GM12878 (cell line): ENCODE measurements around the gene DAD1. TPM values are rescaled to one million over a fixed set of nuclear protein-coding genes. Genes with fewer than 3 reads are reported as not detected.
A peak's percentile ranks its signal among the peaks of the same experiment; 100 is the strongest.

Experiments used
- ATAC-seq: fragments of 200-7000 bp; cut with Tn5 transposase; 3 replicates; pipeline ENCODE4 v1.9.1; 2020; ENCODE audit warnings: mild to moderate bottlenecking, moderate library complexity
- BruUV-seq: library from RNA; stranded (reverse); fragments of 400-500 nt; replicated peaks from 2 replicates; lab custom pipeline; 2021; lab: Mats Ljungman, UMichigan
- CTCF ChIA-PET: fragments of 300-600 bp; sonication (Branson Sonifier 250); formaldehyde crosslinking; extraction: SDS; loops from one replicate; lab custom pipeline; 2021; ENCODE audit warnings: inconsistent platforms; lab: Yijun Ruan, JAX
- POLR2A ChIA-PET: fragments of 350-600 bp; formaldehyde crosslinking; extraction: SDS; loops from one replicate; lab custom pipeline; 2021; ENCODE audit warnings: inconsistent platforms; lab: Charles Lee
- RAD21 ChIA-PET: fragments of 300-600 bp; sonication (Branson Sonifier 250); formaldehyde crosslinking; loops from one replicate; lab custom pipeline; 2023; ENCODE audit warnings: antibody characterized with exemption; ENCODE audit not compliant: unreplicated experiment; lab: Charles Lee
- SMC1A ChIA-PET: fragments of 300-600 bp; sonication (Branson Sonifier 250); formaldehyde crosslinking; loops from one replicate; lab custom pipeline; 2023; ENCODE audit not compliant: unreplicated experiment, uncharacterized antibody; lab: Charles Lee
- DNase-seq: peaks from one replicate; pipeline ENCODE4 v3.0.0-alpha.2; 2011; ENCODE audit warnings: low read depth, low spot score
- FAIRE-seq: peaks from 3 replicates; lab custom pipeline; 2011; peaks lifted over from hg19 to GRCh38; lab: Jason Lieb, UNC
- H2AFZ ChIP-seq: 2 replicates; pipeline ENCODE4 v1.6.0; 2011; ENCODE audit warnings: low read depth, low read length, control low read depth; ENCODE audit not compliant: control insufficient read depth
- H3K27ac ChIP-seq: 2 replicates; pipeline ENCODE4 v1.5.1; 2011; ENCODE audit warnings: control low read depth; ENCODE audit not compliant: control insufficient read depth, insufficient read depth
- H3K27me3 ChIP-seq, 2 experiments: replicated peaks in 1 of 2; 2 replicates each; pipeline versions ENCODE4 v1.6.0 to v1.6.1; 2011; ENCODE audit warnings: low read length in 1 of 2; ENCODE audit not compliant: control insufficient read depth in 2 of 2, insufficient read depth in 2 of 2
- H3K36me3 ChIP-seq, 2 experiments: 2 replicates each; pipeline ENCODE4 v1.5.1; 2011; ENCODE audit warnings: low read length in 1 of 2; ENCODE audit not compliant: control insufficient read depth in 2 of 2, insufficient read depth in 2 of 2
- H3K4me1 ChIP-seq: 2 replicates; pipeline ENCODE4 v1.6.1; 2011; ENCODE audit warnings: mild to moderate bottlenecking, low read length, moderate library complexity, mixed read lengths; ENCODE audit not compliant: control insufficient read depth, insufficient read depth
- H3K4me2 ChIP-seq: 2 replicates; pipeline ENCODE4 v1.6.0; 2011; ENCODE audit warnings: control low read depth; ENCODE audit not compliant: control insufficient read depth, insufficient read depth
- H3K4me3 ChIP-seq: fragments of 200-600 bp; sonication (generic); 2 replicates; pipeline ENCODE4 v1.5.1; 2016
- H3K79me2 ChIP-seq: 2 replicates; pipeline ENCODE4 v1.6.0; 2011; ENCODE audit warnings: low read length; ENCODE audit not compliant: control insufficient read depth, insufficient read depth
- H3K9ac ChIP-seq: 2 replicates; pipeline ENCODE4 v1.8.0; 2011; ENCODE audit warnings: low read length, control low read depth, mixed read lengths; ENCODE audit not compliant: control insufficient read depth, insufficient read depth
- H3K9me3 ChIP-seq: replicated peaks from 3 replicates; pipeline ENCODE4 v1.5.1; 2011; ENCODE audit warnings: mild to moderate bottlenecking, low read length; ENCODE audit not compliant: control insufficient read depth, insufficient read depth
- H4K20me1 ChIP-seq: 2 replicates; pipeline ENCODE4 v1.6.0; 2011; ENCODE audit not compliant: control insufficient read depth, insufficient read depth
- EGR1 ChIP-seq, 2 experiments: IDR thresholded peaks; 1 replicate in 1 of 2; 2 replicates in 1 of 2; pipeline ENCODE4 v1.6.1; 2011 to 2012; ENCODE audit warnings: low read depth in 2 of 2, low read length in 2 of 2, borderline replicate concordance in 1 of 2, mild to moderate bottlenecking in 1 of 2, moderate library complexity in 1 of 2
- IKZF2 ChIP-seq, 2 experiments: fragments of 450-650 bp; IDR thresholded peaks; 2 replicates each; pipeline ENCODE4 v1.6.1; 2017; ENCODE audit warnings: mild to moderate bottlenecking in 2 of 2, moderate library complexity in 2 of 2
- MEF2A ChIP-seq: IDR thresholded peaks from 2 replicates; pipeline ENCODE4 v1.6.1; 2011; ENCODE audit warnings: low read depth, mild to moderate bottlenecking, low read length, moderate library complexity; ENCODE audit not compliant: insufficient read depth
- NFYA ChIP-seq: IDR thresholded peaks from 2 replicates; pipeline ENCODE4 v1.6.1; 2011; ENCODE audit warnings: low read depth, mild to moderate bottlenecking, low read length, improper control_type of control experiment, borderline replicate concordance
- STAT1 ChIP-seq: fragments of 450-650 bp; conservative IDR thresholded peaks from 2 replicates; pipeline ENCODE4 v1.6.1; 2014; ENCODE audit warnings: antibody characterized with exemption, mild to moderate bottlenecking
- WGBS: methylation state at CpG from one replicate; pipeline ENCODE4 v1.1.6; 2016; ENCODE audit warnings: low lambda C conversion rate; ENCODE audit not compliant: insufficient replicate concordance, insufficient coverage; ENCODE audit errors: missing lambda C conversion rate; 5-methylcytosine and 5-hydroxymethylcytosine counted together
- in situ Hi-C: fragments of 300-500 bp; cut with MboI; formaldehyde crosslinking; loops from 9 replicates; pipeline ENCODE4 v1.14.3; 2018; ENCODE audit warnings: mixed read lengths
- intact Hi-C: fragments of 100-400 bp; cut with micrococcal nuclease; formaldehyde crosslinking; loops from one replicate; pipeline ENCODE4 v1.14.2; 2022; ENCODE audit not compliant: unreplicated experiment
- polyA plus RNA-seq, 11 experiments: library from polyadenylated mRNA; depleted of rRNA in 4 of 11; unstranded in 6 of 11; stranded (reverse) in 5 of 11; fragments of >200 nt; fragmentation: Nextera tagmentation in 4 of 11; fragmentation: Illumina TruSeq in 1 of 11; extraction: Ambion mirVana in 4 of 11; extraction: Trizol in 1 of 11; gene quantifications; 1 replicate in 1 of 11; 2 replicates in 10 of 11; pipeline versions ENCODE4 v1.2.1 to v1.2.3, GENCODE V29; 2011 to 2016; ENCODE audit warnings: inconsistent platforms in 2 of 11, missing spikeins in 2 of 11, low read depth in 1 of 11
- total RNA-seq, 4 experiments: library from RNA; depleted of rRNA in 3 of 4; stranded (reverse); fragments of >200 nt in 3 of 4; fragmentation: Illumina TruSeq in 1 of 4; extraction: Trizol in 1 of 4; gene quantifications; 2 replicates each; pipeline versions ENCODE4 v1.2.1 to v1.2.3, GENCODE V29; 2013 to 2021
- TF ChIP-seq, protein P1 (sequence below): fragments of 450-650 bp; IDR thresholded peaks from 2 replicates; pipeline ENCODE4 v1.6.1; 2017; ENCODE audit warnings: mild to moderate bottlenecking, moderate library complexity
- TF ChIP-seq, protein P2 (sequence below), 3 experiments: IDR thresholded peaks in 2 of 3; conservative IDR thresholded peaks in 1 of 3; 2 replicates each; pipeline ENCODE4 v1.5.1; 2011; ENCODE audit warnings: low read depth in 3 of 3, low read length in 3 of 3, mild to moderate bottlenecking in 3 of 3, control low read depth in 2 of 3, moderate library complexity in 2 of 3, inconsistent platforms in 1 of 3, mixed read lengths in 1 of 3; ENCODE audit not compliant: control insufficient read depth in 2 of 3, insufficient read depth in 1 of 3; ENCODE audit errors: extremely low read depth in 1 of 3
- TF ChIP-seq, protein P3 (sequence below): fragments of 450-650 bp; IDR thresholded peaks from 2 replicates; pipeline ENCODE4 v1.6.1; 2017; ENCODE audit warnings: borderline replicate concordance

DAD1 gene
- total and polyA plus RNA-seq, 10 of the 15 experiments (the other 5 are each of a cell fraction or from before 2014, with no cell fraction given), result 161 to 920 (median 319) TPM

DNA sequence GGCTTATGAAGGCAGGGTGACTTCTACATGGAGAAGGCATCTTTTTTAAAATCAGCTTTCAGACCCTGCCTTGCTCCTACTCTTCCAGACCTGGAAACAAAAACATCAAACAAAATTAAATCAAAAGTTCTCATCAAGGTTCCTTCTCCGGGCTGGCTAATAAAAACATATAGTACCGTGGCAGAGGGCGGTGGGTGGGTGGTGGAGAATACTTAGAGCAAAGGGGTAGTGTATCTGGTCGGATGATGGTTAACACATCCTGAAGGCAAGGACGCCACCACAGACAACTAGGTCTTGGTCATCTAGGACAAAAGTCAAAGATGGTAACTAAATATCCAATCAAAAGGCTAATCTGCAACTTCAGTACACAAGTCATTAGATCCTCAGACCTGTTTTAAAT lies 1.8 kb downstream of the DAD1 start:
- no peak for DNase-seq

More for the DNA sequence above, 1.8 kb downstream of the DAD1 start:
- Histone ChIP-seq H3K4me1 (peaks cover 29% of the 10 kb centered on the region), H3K4me3 (peak overlapping the region; percentile 92), H3K79me2 (peaks cover 57% of the 10 kb centered on the region), H3K27ac (no peak overlapping the region), H3K9me3 (no peaks in the 10 kb centered on the region), H3K36me3 (peaks cover 0 to 14% of the 10 kb centered on the region in 2 experiments; a peak in 1 of 4 replicates), H3K9ac (peak overlapping the region; percentile 26; the same call in 1 of the 2 replicates), H3K4me2 (peak overlapping the region; percentile 91), H3K27me3 (no peaks in the 10 kb centered on the region), H2AFZ (no peak overlapping the region), H4K20me1 (no peaks in the 10 kb centered on the region)
- CTCF ChIA-PET, result interaction anchor here (1.3 to 6.4 kb wide), 4 partner anchors 12 to 209 kb away, joined by 3 to 58 read pairs (median 30); partner anchors contain the start of gene ABHD4
- POLR2A ChIA-PET, result interaction anchor here (1.1 to 8.1 kb wide), 2 partner anchors 12 to 16 kb away, joined by 4 to 91 read pairs; partner anchors contain the start of gene ABHD4
- intact Hi-C loops, result loop anchor here (5.0 kb wide), 3 partner anchors 65 to 180 kb away; partner anchors contain the start of gene OXA1L
- TF ChIP-seq NFYA (no peak), STAT1 (no peak), IKZF2 (IDR thresholded peaks at IDR 0.05) (no peak), MEF2A (no peak), EGR1 (IDR thresholded peaks at IDR 0.05; ENCODE audit: borderline replicate concordance in 1 of 2, low read depth in 2 of 2, low read length in 2 of 2) (no peak)
- TF ChIP-seq, protein P1, sequence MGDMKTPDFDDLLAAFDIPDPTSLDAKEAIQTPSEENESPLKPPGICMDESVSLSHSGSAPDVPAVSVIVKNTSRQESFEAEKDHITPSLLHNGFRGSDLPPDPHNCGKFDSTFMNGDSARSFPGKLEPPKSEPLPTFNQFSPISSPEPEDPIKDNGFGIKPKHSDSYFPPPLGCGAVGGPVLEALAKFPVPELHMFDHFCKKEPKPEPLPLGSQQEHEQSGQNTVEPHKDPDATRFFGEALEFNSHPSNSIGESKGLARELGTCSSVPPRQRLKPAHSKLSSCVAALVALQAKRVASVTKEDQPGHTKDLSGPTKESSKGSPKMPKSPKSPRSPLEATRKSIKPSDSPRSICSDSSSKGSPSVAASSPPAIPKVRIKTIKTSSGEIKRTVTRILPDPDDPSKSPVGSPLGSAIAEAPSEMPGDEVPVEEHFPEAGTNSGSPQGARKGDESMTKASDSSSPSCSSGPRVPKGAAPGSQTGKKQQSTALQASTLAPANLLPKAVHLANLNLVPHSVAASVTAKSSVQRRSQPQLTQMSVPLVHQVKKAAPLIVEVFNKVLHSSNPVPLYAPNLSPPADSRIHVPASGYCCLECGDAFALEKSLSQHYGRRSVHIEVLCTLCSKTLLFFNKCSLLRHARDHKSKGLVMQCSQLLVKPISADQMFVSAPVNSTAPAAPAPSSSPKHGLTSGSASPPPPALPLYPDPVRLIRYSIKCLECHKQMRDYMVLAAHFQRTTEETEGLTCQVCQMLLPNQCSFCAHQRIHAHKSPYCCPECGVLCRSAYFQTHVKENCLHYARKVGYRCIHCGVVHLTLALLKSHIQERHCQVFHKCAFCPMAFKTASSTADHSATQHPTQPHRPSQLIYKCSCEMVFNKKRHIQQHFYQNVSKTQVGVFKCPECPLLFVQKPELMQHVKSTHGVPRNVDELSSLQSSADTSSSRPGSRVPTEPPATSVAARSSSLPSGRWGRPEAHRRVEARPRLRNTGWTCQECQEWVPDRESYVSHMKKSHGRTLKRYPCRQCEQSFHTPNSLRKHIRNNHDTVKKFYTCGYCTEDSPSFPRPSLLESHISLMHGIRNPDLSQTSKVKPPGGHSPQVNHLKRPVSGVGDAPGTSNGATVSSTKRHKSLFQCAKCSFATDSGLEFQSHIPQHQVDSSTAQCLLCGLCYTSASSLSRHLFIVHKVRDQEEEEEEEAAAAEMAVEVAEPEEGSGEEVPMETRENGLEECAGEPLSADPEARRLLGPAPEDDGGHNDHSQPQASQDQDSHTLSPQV, result no peak
- TF ChIP-seq, protein P2, sequence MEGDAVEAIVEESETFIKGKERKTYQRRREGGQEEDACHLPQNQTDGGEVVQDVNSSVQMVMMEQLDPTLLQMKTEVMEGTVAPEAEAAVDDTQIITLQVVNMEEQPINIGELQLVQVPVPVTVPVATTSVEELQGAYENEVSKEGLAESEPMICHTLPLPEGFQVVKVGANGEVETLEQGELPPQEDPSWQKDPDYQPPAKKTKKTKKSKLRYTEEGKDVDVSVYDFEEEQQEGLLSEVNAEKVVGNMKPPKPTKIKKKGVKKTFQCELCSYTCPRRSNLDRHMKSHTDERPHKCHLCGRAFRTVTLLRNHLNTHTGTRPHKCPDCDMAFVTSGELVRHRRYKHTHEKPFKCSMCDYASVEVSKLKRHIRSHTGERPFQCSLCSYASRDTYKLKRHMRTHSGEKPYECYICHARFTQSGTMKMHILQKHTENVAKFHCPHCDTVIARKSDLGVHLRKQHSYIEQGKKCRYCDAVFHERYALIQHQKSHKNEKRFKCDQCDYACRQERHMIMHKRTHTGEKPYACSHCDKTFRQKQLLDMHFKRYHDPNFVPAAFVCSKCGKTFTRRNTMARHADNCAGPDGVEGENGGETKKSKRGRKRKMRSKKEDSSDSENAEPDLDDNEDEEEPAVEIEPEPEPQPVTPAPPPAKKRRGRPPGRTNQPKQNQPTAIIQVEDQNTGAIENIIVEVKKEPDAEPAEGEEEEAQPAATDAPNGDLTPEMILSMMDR (IDR thresholded peaks at IDR 0.05 in 2 of 3, conservative IDR thresholded peaks at IDR 0.05 in 1 of 3; ENCODE audit: control insufficient read depth in 2 of 3, extremely low read depth in 1 of 3, insufficient read depth in 1 of 3, low read depth in 3 of 3, low read length in 3 of 3), result no peak
- TF ChIP-seq, protein P3, sequence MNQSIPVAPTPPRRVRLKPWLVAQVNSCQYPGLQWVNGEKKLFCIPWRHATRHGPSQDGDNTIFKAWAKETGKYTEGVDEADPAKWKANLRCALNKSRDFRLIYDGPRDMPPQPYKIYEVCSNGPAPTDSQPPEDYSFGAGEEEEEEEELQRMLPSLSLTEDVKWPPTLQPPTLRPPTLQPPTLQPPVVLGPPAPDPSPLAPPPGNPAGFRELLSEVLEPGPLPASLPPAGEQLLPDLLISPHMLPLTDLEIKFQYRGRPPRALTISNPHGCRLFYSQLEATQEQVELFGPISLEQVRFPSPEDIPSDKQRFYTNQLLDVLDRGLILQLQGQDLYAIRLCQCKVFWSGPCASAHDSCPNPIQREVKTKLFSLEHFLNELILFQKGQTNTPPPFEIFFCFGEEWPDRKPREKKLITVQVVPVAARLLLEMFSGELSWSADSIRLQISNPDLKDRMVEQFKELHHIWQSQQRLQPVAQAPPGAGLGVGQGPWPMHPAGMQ, result no peak
- RAD21 ChIA-PET, result interaction anchor here (0.7 to 4.6 kb wide), 4 partner anchors 12 to 66 kb away, joined by 4 to 49 read pairs (median 23); partner anchors contain the start of gene ABHD4
- ATAC-seq (no peak), FAIRE-seq (no peak)
- WGBS, result 82% methylated on average over 5 of the region's 5 CpGs
- SMC1A ChIA-PET, result interaction anchor here (1.4 to 7.0 kb wide), 3 partner anchors 12 to 17 kb away, joined by 4 to 72 read pairs (median 8); partner anchors contain the start of gene ABHD4
- BruUV-seq, result no TSS peak
- in situ Hi-C loops, result no loop called here
